IgD-negative memory B cell (primary cell): ENCODE measurements around the gene ROR2. TPM values are rescaled to one million over a fixed set of nuclear protein-coding genes. Genes with fewer than 3 reads are reported as not detected.
"Not testable (repeated sequence)": the region's sequence is repeated elsewhere in the genome, so short reads cannot be mapped to it uniquely, and the experiment has no call there.

Experiments
- H3K27ac Mint-ChIP-seq, 3 donors: one replicate each; pipeline ENCODE4 v1.8.0; 2020 to 2022; ENCODE audit warnings: mild to moderate bottlenecking in 3 of 3, mixed read lengths in 3 of 3, moderate library complexity in 1 of 3
- H3K27me3 Mint-ChIP-seq: one replicate; pipeline ENCODE4 v1.8.0; 2021; ENCODE audit warnings: mixed read lengths
- H3K36me3 Mint-ChIP-seq: one replicate; pipeline ENCODE4 v1.8.0; 2020; ENCODE audit warnings: mild to moderate bottlenecking, mixed read lengths
- H3K4me1 Mint-ChIP-seq, 3 donors: one replicate each; pipeline ENCODE4 v1.8.0; 2020 to 2022; ENCODE audit warnings: mixed read lengths in 3 of 3, mild to moderate bottlenecking in 1 of 3
- H3K4me3 Mint-ChIP-seq, 4 donors: one replicate each; pipeline ENCODE4 v1.8.0; 2020 to 2022; ENCODE audit warnings: mild to moderate bottlenecking in 4 of 4, mixed read lengths in 4 of 4, moderate library complexity in 3 of 4
- H3K9me3 Mint-ChIP-seq, 3 donors: one replicate each; pipeline ENCODE4 v1.8.0; 2020 to 2021; ENCODE audit warnings: mixed read lengths in 3 of 3, mild to moderate bottlenecking in 1 of 3
- polyA plus RNA-seq: library from polyadenylated mRNA; unstranded; fragments of 300-500 nt; fragmentation: Illumina TruSeq; gene quantifications from one replicate; pipeline ENCODE4 v1.2.3, GENCODE V29; 2021

The ROR2 gene
- polyA plus RNA-seq, 1 donor from 2014 or later: not detected

GRCh38 chr9:91798273-91799112, 151.5 kb downstream of the ROR2 start:
- H3K36me3 Mint-ChIP-seq, H3K9me3 Mint-ChIP-seq, H3K27me3 Mint-ChIP-seq: not testable (repeated sequence)
- H3K4me3 Mint-ChIP-seq: peak overlapping the region in 3 of 4 donors; percentile 29 to 81 (median 68)
- peaks cover 6 to 14% (median 8%) of the 10 kb centered on the region in 3 donors for H3K4me1 Mint-ChIP-seq
- peak overlapping the region in 1 of 3 donors; percentile 2 for H3K27ac Mint-ChIP-seq

GRCh38 chr9:91797517-91797916, 152.5 kb downstream of the ROR2 start:
- not testable (repeated sequence) for H3K9me3 Mint-ChIP-seq, H3K27ac Mint-ChIP-seq, H3K27me3 Mint-ChIP-seq, H3K36me3 Mint-ChIP-seq, H3K4me3 Mint-ChIP-seq
- H3K4me1 Mint-ChIP-seq: peaks cover 6 to 14% (median 8%) of the 10 kb centered on the region in 3 donors

- not testable (repeated sequence) for H3K27ac Mint-ChIP-seq, H3K27me3 Mint-ChIP-seq, H3K4me3 Mint-ChIP-seq, H3K9me3 Mint-ChIP-seq, H3K36me3 Mint-ChIP-seq
- peaks cover 6 to 14% (median 8%) of the 10 kb centered on the region in 3 donors for H3K4me1 Mint-ChIP-seq
Measured at GRCh38 chr9:91796516-91796915, 153.5 kb downstream of the ROR2 start.

GRCh38 chr9:91795598-91796241, 154.3 kb downstream of the ROR2 start:
- H3K27me3 Mint-ChIP-seq: peaks cover 3% of the 10 kb centered on the region
- no peaks in the 10 kb centered on the region for H3K36me3 Mint-ChIP-seq
- no peaks in the 10 kb centered on the region for H3K9me3 Mint-ChIP-seq
- no peak overlapping the region for H3K27ac Mint-ChIP-seq
- peak overlapping the region in 1 of 4 donors; percentile 18 for H3K4me3 Mint-ChIP-seq
- peaks cover 6 to 14% (median 6%) of the 10 kb centered on the region in 3 donors for H3K4me1 Mint-ChIP-seq

- not testable (repeated sequence) for H3K36me3 Mint-ChIP-seq, H3K9me3 Mint-ChIP-seq, H3K27me3 Mint-ChIP-seq, H3K27ac Mint-ChIP-seq, H3K4me1 Mint-ChIP-seq, H3K4me3 Mint-ChIP-seq
Measured at GRCh38 chr9:91793371-91793770, 156.7 kb downstream of the ROR2 start.

GRCh38 chr9:91790917-91791316, 159.1 kb downstream of the ROR2 start:
- Mint-ChIP-seq H3K27ac (no peak overlapping the region), H3K9me3 (peaks cover 4 to 10% (median 4%) of the 10 kb centered on the region in 3 donors), H3K4me3 (no peak overlapping the region), H3K27me3 (peaks cover 3% of the 10 kb centered on the region), H3K4me1 (peaks cover 0 to 5% (median 3%) of the 10 kb centered on the region in 3 donors), H3K36me3 (no peaks in the 10 kb centered on the region)

- H3K27ac Mint-ChIP-seq: no peak overlapping the region
- no peak overlapping the region for H3K4me3 Mint-ChIP-seq
- H3K9me3 Mint-ChIP-seq: peaks cover 4 to 10% (median 4%) of the 10 kb centered on the region in 3 donors
- no peaks in the 10 kb centered on the region for H3K36me3 Mint-ChIP-seq
- peaks cover 0 to 1% (median 0%) of the 10 kb centered on the region in 3 donors for H3K4me1 Mint-ChIP-seq
- H3K27me3 Mint-ChIP-seq: peaks cover 6% of the 10 kb centered on the region
Measured at GRCh38 chr9:91789941-91790340, 160.1 kb downstream of the ROR2 start.

- Mint-ChIP-seq H3K36me3 (no peaks in the 10 kb centered on the region), H3K4me1 (peaks cover 0 to 2% (median 0%) of the 10 kb centered on the region in 3 donors), H3K27ac (no peak overlapping the region), H3K27me3 (peaks cover 6% of the 10 kb centered on the region), H3K4me3 (no peak overlapping the region), H3K9me3 (peaks cover 4 to 10% (median 4%) of the 10 kb centered on the region in 3 donors)
Measured at GRCh38 chr9:91787931-91788330, 162.1 kb downstream of the ROR2 start.

- Mint-ChIP-seq H3K4me1 (peaks cover 0 to 2% (median 0%) of the 10 kb centered on the region in 3 donors), H3K4me3 (no peak overlapping the region), H3K9me3 (peaks cover 4 to 10% (median 4%) of the 10 kb centered on the region in 3 donors), H3K27ac (no peak overlapping the region), H3K27me3 (peaks cover 6% of the 10 kb centered on the region), H3K36me3 (no peaks in the 10 kb centered on the region)
Measured at GRCh38 chr9:91786132-91786896, 163.7 kb downstream of the ROR2 start.

- no peak overlapping the region for H3K4me3 Mint-ChIP-seq
- no peaks in the 10 kb centered on the region for H3K36me3 Mint-ChIP-seq
- peaks cover 6% of the 10 kb centered on the region for H3K27me3 Mint-ChIP-seq
- peaks cover 0 to 2% (median 0%) of the 10 kb centered on the region in 3 donors for H3K4me1 Mint-ChIP-seq
- H3K9me3 Mint-ChIP-seq: peaks cover 4 to 10% (median 4%) of the 10 kb centered on the region in 3 donors
- H3K27ac Mint-ChIP-seq: no peak overlapping the region
Measured at GRCh38 chr9:91785447-91785842, 164.6 kb downstream of the ROR2 start.

- H3K4me1 Mint-ChIP-seq: peaks cover 0 to 2% (median 0%) of the 10 kb centered on the region in 3 donors
- no peaks in the 10 kb centered on the region for H3K36me3 Mint-ChIP-seq
- H3K27me3 Mint-ChIP-seq: peaks cover 6% of the 10 kb centered on the region
- no peak overlapping the region for H3K27ac Mint-ChIP-seq
- H3K4me3 Mint-ChIP-seq: no peak overlapping the region
- H3K9me3 Mint-ChIP-seq: peaks cover 4 to 10% (median 4%) of the 10 kb centered on the region in 3 donors
Measured at GRCh38 chr9:91784673-91785446, 165.2 kb downstream of the ROR2 start.

- no peak overlapping the region for H3K27ac Mint-ChIP-seq
Measured at GRCh38 chr9:91783876-91784672, 166.0 kb downstream of the ROR2 start.

GRCh38 chr9:91783411-91783810, 166.6 kb downstream of the ROR2 start:
- Mint-ChIP-seq H3K36me3 (no peaks in the 10 kb centered on the region), H3K27me3 (peaks cover 10% of the 10 kb centered on the region), H3K4me1 (peaks cover 0 to 2% (median 0%) of the 10 kb centered on the region in 3 donors), H3K9me3 (peaks cover 4 to 10% (median 4%) of the 10 kb centered on the region in 3 donors), H3K27ac (no peak overlapping the region), H3K4me3 (no peak overlapping the region)

More at GRCh38 chr9:91783876-91784672, 166.0 kb downstream of the ROR2 start:
- Mint-ChIP-seq H3K4me1 (peaks cover 0 to 2% (median 0%) of the 10 kb centered on the region in 3 donors), H3K36me3 (no peaks in the 10 kb centered on the region), H3K9me3 (peaks cover 4 to 10% (median 4%) of the 10 kb centered on the region in 3 donors), H3K4me3 (no peak overlapping the region), H3K27me3 (peaks cover 6% of the 10 kb centered on the region)
